HG03378 (cell line): Measurements from ENCODE around the gene PAWR.
"Not testable (repeated sequence)": the region's sequence is repeated elsewhere in the genome, so short reads cannot be mapped to it uniquely, and the experiment has no call there.

ENCODE experiments used
- ATAC-seq: cut with Tn5 transposase; IDR thresholded peaks from one replicate; pipeline ENCODE4 v1.9.1; 2021; ENCODE audit warnings: mild to moderate bottlenecking, moderate library complexity; ENCODE audit not compliant: unreplicated experiment

The PAWR gene

DNA sequence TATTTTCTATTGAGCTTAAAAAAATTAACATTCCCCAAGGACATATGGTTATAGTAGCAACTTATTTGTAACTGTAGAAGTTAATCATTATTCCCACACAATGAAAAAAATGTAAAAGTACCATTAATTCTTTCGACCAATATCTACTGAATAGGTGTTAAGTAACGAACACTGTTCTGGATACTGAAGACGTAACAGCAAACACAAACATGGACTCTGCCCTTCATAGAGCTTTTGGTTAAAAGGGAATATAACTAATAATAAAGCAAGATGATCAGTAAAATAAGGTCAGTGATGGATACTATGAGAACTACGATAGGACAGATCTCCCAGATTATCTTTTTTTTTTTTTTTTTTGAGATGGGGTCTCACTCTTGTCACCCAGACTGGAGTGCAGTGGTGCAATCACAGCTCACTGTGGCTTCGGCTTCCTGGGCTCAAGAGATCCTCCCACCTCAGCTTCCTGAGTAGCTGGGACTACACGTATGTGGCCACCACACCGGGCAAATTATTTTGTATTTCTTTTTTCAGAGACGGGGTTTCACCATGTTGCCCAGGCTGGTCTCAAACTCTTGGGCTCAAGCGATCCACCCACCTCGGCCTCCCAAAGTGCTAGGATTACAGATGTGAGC lies 93.9 kb downstream of the PAWR start:
- ATAC-seq, result no peak

DNA sequence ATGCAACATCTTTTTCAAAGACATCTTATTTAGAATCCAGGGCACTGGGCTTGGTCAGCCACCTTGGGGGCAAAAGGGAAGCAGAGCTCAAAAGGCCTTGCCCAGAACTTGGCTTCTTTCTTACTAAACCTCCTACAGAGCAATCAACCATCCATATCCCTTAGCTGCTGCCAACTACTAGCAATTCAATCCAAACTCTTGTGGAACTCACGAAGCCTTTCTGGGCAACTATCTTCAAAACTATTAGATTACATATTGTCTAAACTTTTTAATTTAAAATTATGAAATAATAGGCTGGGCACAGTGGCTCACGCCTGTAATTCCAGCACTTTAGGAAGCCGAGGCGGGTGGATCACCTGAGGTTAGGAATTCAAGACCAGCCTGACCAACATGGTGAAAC lies 95.5 kb downstream of the PAWR start:
- no peak for ATAC-seq

DNA sequence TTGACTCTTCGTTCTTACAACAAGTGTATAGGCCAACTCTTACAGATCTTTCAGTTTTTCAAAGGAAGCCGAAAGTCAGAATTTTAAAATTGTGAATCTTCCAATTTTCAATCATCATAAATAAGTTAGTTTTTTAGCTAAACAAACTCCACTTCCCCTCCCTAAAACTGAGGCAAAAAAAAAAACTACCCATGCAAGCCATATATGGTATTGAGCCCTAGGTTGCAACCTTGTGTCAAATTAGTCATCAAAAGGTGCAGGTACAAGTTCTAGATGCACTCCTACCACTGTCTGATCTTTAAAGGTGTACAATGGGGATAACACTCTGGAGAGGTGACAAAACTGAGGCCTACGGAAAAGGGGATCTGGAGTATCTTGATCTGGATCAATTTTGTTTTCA lies 97.9 kb downstream of the PAWR start:
- ATAC-seq, result no peak

- ATAC-seq, result no peak
Measured at GRCh38 chr12:79591988-79592387, 98.8 kb downstream of the PAWR start.

DNA sequence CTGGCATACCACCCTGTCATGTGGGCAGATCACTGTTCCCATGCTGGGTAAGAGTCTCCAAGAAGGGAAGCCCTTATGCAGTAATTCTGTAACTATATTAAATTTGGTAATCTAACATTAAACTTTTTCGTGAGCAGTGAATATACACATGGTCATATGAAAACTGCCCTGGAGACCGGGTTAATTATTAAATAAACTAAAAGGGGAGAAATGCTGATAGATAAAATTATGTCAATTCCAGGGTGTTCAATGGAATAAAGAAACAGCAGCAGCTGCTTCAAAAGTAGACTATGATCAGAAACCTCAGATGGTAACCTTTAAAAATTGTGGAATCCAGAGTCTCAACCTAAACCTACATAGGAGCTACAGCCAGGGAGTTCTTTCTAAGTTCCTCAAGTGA lies 100.0 kb downstream of the PAWR start:
- ATAC-seq, result no peak

- no peak for ATAC-seq
Measured at GRCh38 chr12:79587368-79587767, 103.4 kb downstream of the PAWR start.

- no peak for ATAC-seq
Measured at GRCh38 chr12:79585147-79585546, 105.6 kb downstream of the PAWR start.

DNA sequence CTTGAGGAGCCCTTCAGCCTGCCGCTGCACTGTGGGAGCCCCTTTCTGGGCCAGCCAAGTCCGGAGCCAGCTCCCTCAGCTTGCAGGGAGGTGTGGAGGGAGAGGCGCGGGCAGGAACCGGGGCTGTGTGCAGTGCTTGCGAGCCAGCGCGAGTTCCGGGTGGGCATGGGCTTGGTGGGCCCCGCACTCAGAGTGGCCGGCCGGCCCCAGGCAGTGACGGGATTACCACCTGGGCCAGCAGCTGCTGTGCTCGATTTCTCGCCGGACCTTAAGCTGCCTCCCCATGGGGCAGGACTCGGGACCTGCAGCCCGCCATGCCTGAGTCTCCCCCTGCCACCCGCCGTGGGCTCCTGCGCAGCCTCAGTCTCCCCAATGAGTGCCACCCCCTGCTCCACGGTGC lies 116.9 kb downstream of the PAWR start:
- ATAC-seq, result no peak

GRCh38 chr12:79569679-79570078 lies 121.1 kb downstream of the PAWR start:
- no peak for ATAC-seq

DNA sequence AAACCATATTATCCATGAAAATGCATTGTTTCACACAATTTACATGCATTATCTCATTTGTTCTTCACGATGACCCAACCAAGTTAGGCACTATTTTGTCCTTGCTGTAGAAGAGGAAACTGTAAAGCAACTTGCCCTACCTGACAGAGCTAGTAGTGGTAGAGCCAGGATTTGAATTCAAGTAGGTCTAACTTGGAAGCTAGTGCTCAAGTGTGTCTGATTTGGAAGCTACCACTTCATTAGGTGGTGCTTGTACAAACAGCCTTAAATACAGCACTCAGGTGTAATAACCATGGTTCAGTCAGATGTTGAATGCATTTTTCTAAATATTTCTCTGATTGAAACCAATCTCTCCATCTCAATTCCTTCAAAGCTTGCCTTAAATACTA lies 123.6 kb downstream of the PAWR start:
- ATAC-seq, result no peak

DNA sequence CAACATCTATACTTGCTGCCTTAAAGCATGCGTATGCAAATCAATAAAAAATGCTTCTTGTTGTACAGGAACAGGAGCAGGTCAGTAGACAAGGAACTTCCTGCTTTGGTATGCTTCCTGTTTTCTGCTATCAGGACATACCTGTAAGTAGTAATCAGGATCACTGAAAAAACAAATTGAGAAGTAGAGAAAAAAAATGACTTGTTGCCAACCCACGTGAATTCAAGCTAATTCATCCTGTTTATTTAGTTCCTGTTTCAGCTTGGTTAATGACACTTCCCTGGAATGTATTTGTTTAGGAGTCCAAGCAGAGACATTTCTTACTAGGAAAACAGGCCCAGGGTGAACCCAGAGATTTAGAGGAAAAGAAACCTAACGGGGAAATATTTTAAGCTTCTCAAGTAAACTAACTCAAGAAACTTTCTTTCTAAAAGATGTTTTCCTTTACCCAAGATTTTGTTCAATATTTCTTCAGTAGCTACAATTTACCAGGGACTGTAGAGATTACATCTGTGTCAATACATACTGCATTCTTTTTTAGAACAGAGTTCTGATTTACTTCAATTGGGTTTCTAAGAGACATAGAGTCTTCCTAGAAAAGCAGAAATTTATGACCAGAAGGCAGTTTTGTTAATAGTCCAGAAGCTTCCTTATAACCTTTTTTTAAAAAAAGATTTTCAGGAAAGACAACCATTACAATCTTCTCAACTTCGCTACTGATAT lies 124.2 kb downstream of the PAWR start:
- ATAC-seq, result no peak

DNA sequence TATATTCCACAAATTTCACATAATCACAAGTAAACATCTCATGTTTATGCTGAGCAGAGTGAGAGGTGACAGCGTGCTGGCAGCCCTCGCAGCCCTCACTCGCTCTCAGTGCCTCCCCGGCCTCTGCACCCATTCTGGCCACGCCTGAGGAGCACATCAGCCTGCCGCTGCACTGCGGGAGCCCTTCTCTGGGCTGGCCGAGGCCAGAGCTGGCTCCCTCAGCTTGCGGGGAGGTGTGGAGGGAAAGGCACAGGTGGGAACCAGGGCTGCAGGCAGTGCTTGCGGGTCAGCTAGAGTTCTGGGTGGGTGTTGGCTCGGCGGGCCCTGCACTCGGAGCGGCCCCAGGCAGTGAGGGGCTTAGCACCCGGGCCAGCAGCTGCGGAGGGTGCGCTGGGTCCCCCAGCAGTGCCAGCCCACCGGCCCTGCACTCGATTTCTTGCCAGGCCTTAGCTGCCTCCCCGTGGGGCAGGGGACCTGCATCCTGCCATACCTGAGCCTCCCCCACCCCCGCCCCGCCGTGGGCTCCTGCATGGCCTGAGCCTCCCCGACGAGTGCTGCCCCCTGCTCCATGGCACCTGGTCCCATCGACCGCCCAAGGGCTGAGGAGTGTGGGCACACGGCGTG lies 125.9 kb downstream of the PAWR start:
- not testable (repeated sequence) for ATAC-seq

DNA sequence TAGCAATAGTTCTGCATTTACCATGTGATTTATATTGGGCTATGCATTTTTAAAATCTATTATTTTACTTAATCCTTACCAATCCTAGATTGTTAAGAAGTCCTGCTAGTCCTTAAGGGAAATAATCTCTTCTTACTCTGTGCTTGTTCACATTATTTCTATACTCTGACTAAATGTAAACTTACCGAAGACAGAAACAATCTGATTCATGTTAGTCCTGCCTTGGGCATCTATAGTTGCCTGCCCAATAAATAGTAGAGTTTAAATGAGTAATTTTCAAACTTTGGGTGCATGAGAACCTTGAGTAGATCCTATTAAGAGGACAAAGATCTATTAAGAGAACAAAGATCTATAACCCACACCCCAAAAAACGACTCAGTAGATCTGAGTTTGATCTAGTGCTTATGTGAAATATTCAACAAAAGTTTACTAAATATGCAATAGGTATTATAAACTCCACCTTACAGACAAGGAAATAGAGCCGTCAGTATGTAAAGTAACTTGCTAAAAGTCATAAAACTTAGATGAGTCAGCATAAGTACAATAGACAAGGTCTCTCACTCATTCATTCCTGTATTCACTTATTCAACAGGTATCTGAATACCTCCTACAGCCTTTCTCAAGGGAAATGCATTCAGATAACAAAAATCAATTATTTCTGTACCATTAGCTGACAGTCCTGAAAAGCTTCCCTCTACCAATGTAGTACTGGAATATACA lies 127.6 kb downstream of the PAWR start:
- no peak for ATAC-seq

GRCh38 chr12:79561401-79562132 lies 129.2 kb downstream of the PAWR start:
- no peak for ATAC-seq

GRCh38 chr12:79560225-79560889 lies 130.4 kb downstream of the PAWR start:
- no peak for ATAC-seq

DNA sequence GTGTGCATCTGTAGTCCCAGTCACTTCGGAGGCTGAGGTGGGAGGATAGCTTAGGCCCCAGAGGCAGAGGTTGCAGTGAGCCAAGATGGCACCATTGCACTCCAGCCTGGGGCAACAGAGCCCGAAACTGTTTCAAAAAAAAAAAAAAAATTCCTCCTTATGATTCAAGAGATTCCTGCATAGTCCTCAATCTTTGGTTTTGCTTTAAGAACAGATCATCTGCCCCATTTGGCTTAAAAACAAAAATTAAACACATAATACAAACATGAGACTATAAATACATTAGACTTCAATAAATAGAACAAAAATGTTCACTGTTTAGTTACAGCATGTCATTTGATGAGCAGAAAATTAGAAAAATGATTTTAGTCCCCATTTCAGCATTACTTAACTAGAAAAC lies 131.2 kb downstream of the PAWR start:
- no peak for ATAC-seq

GRCh38 chr12:79558924-79559469 lies 131.8 kb downstream of the PAWR start:
- ATAC-seq, result no peak

DNA sequence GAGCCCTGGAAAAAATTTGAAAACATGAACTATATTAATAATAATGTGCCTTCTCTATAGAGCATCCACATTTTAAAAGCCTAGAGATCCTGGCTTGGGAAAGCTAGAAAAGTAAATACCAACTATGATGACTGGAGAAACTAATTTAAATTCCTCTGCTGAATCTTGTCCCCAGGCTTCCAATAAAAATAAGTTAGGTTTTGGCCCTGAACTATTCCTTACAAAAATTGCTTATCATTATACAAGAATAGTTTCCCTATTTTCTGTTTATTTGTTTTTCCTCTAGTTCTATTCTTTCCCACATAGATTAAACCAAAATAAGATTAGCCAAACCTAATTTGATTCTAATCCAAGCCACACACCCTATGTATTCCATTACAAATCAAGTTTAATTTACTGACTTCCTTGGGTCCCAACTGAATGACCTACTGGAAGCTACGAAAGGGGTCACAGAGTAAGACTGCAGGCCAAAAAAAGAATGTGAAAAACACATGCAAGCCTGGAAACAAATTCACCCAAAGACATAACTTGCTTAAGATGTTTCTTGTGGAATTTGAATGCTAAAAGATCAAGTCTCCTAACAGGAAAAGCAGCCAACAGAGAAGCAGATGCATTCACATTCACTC lies 133.0 kb downstream of the PAWR start:
- ATAC-seq, result no peak

DNA sequence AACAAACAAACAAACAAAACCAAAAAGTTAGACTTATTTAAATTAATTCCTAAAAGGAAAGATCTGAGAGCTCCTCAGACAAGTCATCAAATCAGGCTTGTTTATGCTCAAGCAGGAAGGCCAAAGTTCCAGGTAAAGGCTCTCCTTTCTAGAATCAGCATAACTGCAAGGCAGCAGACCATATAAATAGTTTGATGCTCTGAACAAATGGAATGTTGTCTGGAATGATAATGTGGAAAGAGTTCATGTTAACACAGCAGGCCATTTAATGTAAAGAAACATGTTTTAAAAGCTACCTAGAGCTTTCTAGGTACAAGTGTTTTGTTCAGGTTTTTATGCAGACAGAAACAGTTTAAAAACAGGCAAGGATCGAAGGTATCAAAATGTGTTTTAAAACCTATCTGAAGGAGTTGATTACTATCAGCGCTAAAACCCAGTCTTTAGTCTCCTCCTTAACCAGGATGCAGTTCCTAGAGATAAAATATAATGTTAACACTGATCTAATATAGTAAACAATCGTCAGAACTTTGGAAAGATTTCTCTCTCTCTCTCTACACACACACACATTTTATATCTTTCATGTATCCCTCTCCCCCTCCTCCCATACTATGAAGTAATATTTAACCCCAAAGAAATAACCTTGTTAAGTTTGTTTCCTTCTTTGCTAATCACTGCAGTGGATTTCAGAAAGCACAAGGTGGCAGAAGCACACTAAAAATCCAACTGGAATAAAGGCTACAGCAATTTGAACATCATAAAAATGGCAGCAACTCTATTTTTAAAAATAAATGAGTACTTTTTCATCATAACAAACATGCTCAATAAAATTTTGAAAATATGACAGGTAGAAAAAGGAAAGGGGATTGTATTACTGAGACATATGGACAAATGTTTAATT lies 135.5 kb downstream of the PAWR start:
- peak; percentile 71 for ATAC-seq
